ENCODE data around the gene CALD1. TPM values are rescaled to one million over a fixed set of nuclear protein-coding genes. Genes with fewer than 3 reads are reported as not detected.

Gene CALD1
- total RNA-seq, 4 donors from 2014 or later, result 1,513 to 2,575 (median 1,808) TPM

DNA sequence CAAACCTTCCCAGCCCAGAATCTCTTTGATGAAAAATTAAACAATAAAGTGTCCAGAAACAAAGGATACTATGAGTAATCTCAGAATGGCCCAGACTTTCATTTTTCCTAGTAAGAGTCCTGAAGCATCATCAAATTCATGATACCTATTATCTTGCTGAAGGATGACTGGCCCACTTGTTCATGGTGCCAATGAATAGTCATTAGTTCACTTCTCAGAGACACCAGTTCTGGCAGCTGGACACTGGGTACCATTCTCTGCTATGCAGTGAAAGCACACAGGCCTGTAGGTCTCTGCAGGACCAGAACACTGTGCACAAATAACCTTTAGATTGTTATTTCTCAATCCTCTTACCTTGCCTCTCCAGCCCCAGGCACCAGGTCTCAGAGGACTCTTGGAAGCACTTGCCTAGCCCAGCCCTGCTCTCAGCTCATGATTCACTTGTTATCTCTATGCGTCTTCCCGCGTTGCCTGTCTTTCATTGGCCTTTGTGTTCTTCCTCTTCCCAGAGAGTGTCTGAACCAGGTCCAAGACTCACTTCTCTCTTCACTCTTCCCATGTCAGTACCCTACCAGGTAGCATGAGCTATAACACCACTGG, 108.8 kb downstream of the CALD1 start:
- Histone ChIP-seq H3K4me3 (no peak overlapping the region), H3K27ac (peak overlapping the region in 3 of 4 donors; percentile 79 to 85 (median 82)), H3K36me3 (peaks cover 0 to 8% of the 10 kb centered on the region in 2 donors), H3K9me3 (no peaks in the 10 kb centered on the region), H3K27me3 (no peaks in the 10 kb centered on the region), H3K4me1 (peaks cover 14 to 99% (median 26%) of the 10 kb centered on the region in 3 donors)
- TF ChIP-seq EP300 (IDR thresholded peaks at IDR 0.05) (no peak), POLR2AphosphoS5 (IDR thresholded peaks at IDR 0.05) (no peak)
- TF ChIP-seq, protein P1, sequence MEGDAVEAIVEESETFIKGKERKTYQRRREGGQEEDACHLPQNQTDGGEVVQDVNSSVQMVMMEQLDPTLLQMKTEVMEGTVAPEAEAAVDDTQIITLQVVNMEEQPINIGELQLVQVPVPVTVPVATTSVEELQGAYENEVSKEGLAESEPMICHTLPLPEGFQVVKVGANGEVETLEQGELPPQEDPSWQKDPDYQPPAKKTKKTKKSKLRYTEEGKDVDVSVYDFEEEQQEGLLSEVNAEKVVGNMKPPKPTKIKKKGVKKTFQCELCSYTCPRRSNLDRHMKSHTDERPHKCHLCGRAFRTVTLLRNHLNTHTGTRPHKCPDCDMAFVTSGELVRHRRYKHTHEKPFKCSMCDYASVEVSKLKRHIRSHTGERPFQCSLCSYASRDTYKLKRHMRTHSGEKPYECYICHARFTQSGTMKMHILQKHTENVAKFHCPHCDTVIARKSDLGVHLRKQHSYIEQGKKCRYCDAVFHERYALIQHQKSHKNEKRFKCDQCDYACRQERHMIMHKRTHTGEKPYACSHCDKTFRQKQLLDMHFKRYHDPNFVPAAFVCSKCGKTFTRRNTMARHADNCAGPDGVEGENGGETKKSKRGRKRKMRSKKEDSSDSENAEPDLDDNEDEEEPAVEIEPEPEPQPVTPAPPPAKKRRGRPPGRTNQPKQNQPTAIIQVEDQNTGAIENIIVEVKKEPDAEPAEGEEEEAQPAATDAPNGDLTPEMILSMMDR (IDR thresholded peaks at IDR 0.05), result no peak
- WGBS, 2 donors (ENCODE audit: low coverage in 1 of 2), result 42 to 60% methylated on average over 3 of the region's 3 CpGs
- ATAC-seq, result no peak

DNA sequence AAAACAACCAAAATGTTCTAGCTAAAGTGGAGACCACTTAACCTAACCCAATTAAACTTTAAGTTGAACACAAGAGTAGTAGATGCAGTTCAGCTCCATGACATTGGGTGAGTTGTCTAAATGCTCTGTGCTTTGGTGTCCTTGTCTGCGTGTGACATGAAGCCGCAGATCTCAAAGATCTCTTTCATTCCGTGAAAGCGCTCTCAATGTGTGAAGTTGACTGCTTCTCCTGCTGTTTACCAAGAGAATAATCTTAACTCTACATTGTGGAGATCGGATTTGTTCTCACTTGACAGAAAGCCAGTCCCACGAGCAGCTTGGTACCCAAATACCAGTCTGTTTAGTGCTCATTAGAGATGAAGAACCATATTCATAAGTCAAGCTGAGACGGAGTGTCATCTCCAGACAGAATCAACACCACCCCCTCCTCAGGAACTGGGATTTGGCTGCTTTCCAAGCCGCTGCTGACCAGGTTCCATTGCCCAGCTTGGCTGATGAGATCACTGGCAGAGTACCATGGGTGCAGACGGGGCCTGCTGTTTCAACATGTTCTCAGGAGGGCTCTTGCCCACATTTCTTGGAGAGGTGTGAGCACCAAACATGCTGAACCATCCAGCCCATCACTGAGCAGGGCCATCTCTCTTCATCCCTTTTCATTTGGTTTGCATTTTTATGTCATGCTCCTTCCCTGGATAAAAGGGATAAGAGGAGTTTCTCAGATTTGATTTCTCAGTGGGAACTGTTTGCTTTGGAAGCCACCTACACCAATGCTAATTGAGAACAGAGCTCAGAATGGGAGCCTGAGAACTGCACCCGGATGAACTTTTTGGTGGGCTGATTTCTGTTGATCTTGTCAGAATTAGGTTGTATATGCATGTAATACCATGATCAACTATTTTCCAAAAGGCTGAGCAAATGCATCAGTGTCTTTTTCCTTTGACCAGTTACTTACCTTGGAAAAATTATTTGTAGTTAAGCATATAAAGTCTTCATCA, 111.1 kb downstream of the CALD1 start:
- no peak for ATAC-seq
- peak overlapping the region; percentile 59 to 85 (median 80) for H3K27ac ChIP-seq
- TF ChIP-seq, protein P1 (IDR thresholded peaks at IDR 0.05), result no peak
- TF ChIP-seq POLR2A (IDR thresholded peaks at IDR 0.05), result no peak
- peak; percentile 66 for TF ChIP-seq POLR2AphosphoS5 (IDR thresholded peaks at IDR 0.05)
- no peak for TF ChIP-seq EP300 (IDR thresholded peaks at IDR 0.05)
- peaks cover 0 to 2% (median 0%) of the 10 kb centered on the region in 3 donors for H3K9me3 ChIP-seq
- peaks cover 0 to 15% of the 10 kb centered on the region in 2 donors for H3K36me3 ChIP-seq
- no peaks in the 10 kb centered on the region for H3K27me3 ChIP-seq
- 6 to 58% methylated on average over 3 to 6 of the region's 10 CpGs for WGBS, 2 donors (ENCODE audit: low coverage in 1 of 2)
- H3K4me1 ChIP-seq, result peaks cover 12 to 92% (median 24%) of the 10 kb centered on the region in 3 donors
- H3K4me3 ChIP-seq, result peak overlapping the region in 1 of 2 donors; percentile 53

DNA sequence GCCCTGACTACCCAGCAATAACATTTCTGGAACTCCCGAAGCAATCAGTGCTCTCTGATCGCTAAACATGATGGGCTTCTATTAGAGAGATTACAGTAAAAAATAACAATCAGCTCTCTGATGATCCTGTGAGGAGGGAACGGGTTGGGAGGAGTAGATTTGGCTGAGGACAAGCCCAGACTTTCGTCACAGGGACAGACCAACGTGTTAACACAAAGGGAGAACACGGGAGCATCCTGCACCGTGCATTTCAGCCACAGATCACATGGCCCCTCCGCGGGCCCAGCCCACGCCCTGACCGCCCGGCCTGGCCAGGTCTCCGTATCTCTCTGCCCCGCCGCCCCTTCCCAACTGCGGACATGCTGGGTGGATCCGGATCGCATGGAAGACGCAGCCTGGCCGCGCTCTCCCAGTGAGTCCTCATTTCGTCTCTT, 111.8 kb downstream of the CALD1 start:
- no peaks in the 10 kb centered on the region for H3K27me3 ChIP-seq
- H3K36me3 ChIP-seq, result peaks cover 0 to 22% of the 10 kb centered on the region in 2 donors
- peak overlapping the region; percentile 59 to 85 (median 80) for H3K27ac ChIP-seq
- peak overlapping the region; percentile 25 to 53 for H3K4me3 ChIP-seq
- TF ChIP-seq, protein P1 (IDR thresholded peaks at IDR 0.05), result no peak
- TF ChIP-seq POLR2A (IDR thresholded peaks at IDR 0.05), result peak; percentile 27 to 30
- peak; percentile 74 for TF ChIP-seq POLR2AphosphoS5 (IDR thresholded peaks at IDR 0.05)
- peak; percentile 94 for ATAC-seq
- peaks cover 5 to 84% (median 19%) of the 10 kb centered on the region in 3 donors for H3K4me1 ChIP-seq
- 14 to 40% methylated on average over 6 to 14 of the region's 22 CpGs for WGBS, 2 donors (ENCODE audit: low coverage in 1 of 2)
- peaks cover 0 to 8% (median 0%) of the 10 kb centered on the region in 3 donors for H3K9me3 ChIP-seq

DNA sequence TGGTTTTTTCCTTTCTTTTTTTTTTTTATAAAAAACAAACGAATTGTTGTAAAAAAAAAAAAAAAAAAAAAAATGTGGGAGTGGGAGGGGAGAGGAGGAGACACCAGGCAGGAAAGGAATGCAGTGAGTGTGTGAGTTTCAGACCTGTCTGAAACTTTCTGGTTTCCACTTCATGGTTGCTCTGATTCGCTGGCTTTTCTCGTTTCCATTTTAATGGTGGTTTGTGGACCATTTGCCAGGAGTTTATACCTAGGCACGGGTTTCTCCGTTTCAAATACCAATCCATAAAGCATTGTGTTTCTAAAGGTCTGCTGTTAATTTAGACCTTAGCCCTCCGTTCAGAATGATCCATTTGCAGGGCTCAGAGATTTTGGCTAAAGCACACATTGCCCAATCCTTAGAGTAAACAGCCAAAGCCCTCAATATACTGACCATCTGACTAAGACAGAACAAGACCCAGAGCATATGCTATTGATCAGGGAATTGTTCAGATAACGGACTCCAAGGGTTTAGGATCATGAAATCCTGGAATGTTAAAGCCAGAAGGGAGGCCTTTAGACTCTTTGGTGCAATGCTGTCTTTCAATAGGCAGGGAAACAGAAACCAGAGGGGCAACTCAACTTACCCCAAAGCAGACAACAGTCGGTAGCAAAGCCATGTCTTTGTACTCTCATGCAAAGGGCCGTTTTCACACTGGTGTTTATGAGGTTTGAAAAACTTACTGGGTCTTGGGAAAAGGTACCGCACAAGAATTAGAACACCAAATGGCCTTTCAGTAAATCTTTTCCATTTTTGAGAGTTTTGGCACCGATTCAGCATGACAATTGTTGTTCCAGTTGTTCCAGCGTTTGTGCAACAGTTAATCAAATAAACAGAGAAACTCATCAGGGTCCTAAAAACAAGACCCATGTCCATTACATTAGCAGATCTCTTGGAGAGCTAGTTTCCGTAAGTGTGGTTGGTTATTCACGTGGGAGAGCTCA, 112.6 kb downstream of the CALD1 start:
- 31 to 38% methylated on average over 10 to 11 of the region's 14 CpGs for WGBS, 2 donors (ENCODE audit: low coverage in 1 of 2)
- TF ChIP-seq POLR2AphosphoS5 (IDR thresholded peaks at IDR 0.05), result peak; percentile 24
- TF ChIP-seq EP300 (IDR thresholded peaks at IDR 0.05), result no peak
- TF ChIP-seq, protein P1 (IDR thresholded peaks at IDR 0.05), result no peak
- TF ChIP-seq POLR2A (IDR thresholded peaks at IDR 0.05), result no peak
- peak; percentile 22 for ATAC-seq
- H3K36me3 ChIP-seq, result peaks cover 0 to 28% of the 10 kb centered on the region in 2 donors
- peaks cover 4 to 77% (median 14%) of the 10 kb centered on the region in 3 donors for H3K4me1 ChIP-seq
- peaks cover 0 to 8% (median 0%) of the 10 kb centered on the region in 3 donors for H3K9me3 ChIP-seq
- H3K4me3 ChIP-seq, result peak overlapping the region; percentile 25 to 53
- H3K27ac ChIP-seq, result peak overlapping the region; percentile 59 to 85 (median 80)
- no peaks in the 10 kb centered on the region for H3K27me3 ChIP-seq
